ENCODE data around the gene ELOVL1. TPM values are rescaled to one million over a fixed set of nuclear protein-coding genes. Genes with fewer than 3 reads are reported as not detected.

ELOVL1 gene
- total and polyA plus RNA-seq, 10 of the 15 experiments (the other 5 are each of a cell fraction or from before 2014, with no cell fraction given), result 58.5 to 139 (median 89.8) TPM

DNA sequence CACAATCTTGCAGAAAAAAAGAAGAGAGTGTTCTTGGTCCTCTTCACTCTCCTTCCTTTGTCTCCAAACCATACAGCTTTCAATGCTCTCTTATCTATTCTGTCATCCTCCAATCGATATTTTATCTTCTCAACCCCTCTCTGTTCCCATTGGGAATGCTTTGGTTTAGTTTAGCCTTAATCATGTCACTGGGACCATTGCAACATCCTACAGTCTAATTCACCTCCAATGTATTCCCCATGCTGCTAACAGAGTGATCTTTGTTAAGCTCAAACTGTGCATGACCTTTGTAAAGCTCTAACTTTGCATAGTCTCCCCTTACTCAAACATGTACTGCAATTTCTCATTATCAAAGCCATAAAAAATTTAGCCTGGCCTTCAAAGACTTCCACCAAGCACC, 27.3 kb downstream of the ELOVL1 start:
- ATAC-seq, result no peak
- Histone ChIP-seq H3K9ac (ENCODE audit: control insufficient read depth, insufficient read depth, low read length) (no peak overlapping the region), H4K20me1 (ENCODE audit: control insufficient read depth, insufficient read depth) (no peaks in the 10 kb centered on the region), H3K36me3 (ENCODE audit: control insufficient read depth in 2 of 2, insufficient read depth in 2 of 2, low read length in 1 of 2) (no peaks in the 10 kb centered on the region), H3K79me2 (ENCODE audit: control insufficient read depth, insufficient read depth, low read length) (no peaks in the 10 kb centered on the region), H3K9me3 (replicated peaks; ENCODE audit: control insufficient read depth, insufficient read depth, low read length) (no peaks in the 10 kb centered on the region), H3K4me3 (no peak overlapping the region), H2AFZ (ENCODE audit: control insufficient read depth, low read depth, low read length) (no peak overlapping the region), H3K4me1 (ENCODE audit: control insufficient read depth, insufficient read depth, low read length) (no peaks in the 10 kb centered on the region), H3K4me2 (ENCODE audit: control insufficient read depth, insufficient read depth) (no peak overlapping the region), H3K27ac (ENCODE audit: control insufficient read depth, insufficient read depth) (no peak overlapping the region), H3K27me3 (replicated peaks in 1 of 2; ENCODE audit: control insufficient read depth in 2 of 2, insufficient read depth in 2 of 2, low read length in 1 of 2) (no peaks in the 10 kb centered on the region; a peak in 1 of 4 replicates)
- POLR2A ChIA-PET, result interaction anchor here (0.6 kb wide), 1 partner anchor 51 kb away, joined by 3 read pairs; no protein-coding TSS in a partner anchor
- SMC1A ChIA-PET (ENCODE audit: uncharacterized antibody, unreplicated experiment), result interaction anchor here (0.9 to 1.4 kb wide), 2 partner anchors 11 to 46 kb away, joined by 3 to 4 read pairs; no protein-coding TSS in a partner anchor
- intact Hi-C loops (cut with micrococcal nuclease; ENCODE audit: unreplicated experiment) (no loop called here), in situ Hi-C loops (cut with MboI) (no loop called here)
- TF ChIP-seq YY1 (IDR thresholded peaks at IDR 0.05; ENCODE audit: low read depth, low read length), result no peak
- RAD21 ChIA-PET (ENCODE audit: unreplicated experiment), result no interaction called here
- CTCF ChIA-PET, result interaction anchor here (0.9 kb wide), 1 partner anchor 17 kb away, joined by 3 read pairs; no protein-coding TSS in a partner anchor
- FAIRE-seq, result no peak
- 0% methylated on average over 1 of the region's 1 CpG for WGBS (ENCODE audit: insufficient coverage, insufficient replicate concordance, low lambda C conversion rate, missing lambda C conversion rate)
- DNase-seq (ENCODE audit: low read depth, low spot score), result no peak
- no TSS peak for BruUV-seq (replicated peaks)

DNA sequence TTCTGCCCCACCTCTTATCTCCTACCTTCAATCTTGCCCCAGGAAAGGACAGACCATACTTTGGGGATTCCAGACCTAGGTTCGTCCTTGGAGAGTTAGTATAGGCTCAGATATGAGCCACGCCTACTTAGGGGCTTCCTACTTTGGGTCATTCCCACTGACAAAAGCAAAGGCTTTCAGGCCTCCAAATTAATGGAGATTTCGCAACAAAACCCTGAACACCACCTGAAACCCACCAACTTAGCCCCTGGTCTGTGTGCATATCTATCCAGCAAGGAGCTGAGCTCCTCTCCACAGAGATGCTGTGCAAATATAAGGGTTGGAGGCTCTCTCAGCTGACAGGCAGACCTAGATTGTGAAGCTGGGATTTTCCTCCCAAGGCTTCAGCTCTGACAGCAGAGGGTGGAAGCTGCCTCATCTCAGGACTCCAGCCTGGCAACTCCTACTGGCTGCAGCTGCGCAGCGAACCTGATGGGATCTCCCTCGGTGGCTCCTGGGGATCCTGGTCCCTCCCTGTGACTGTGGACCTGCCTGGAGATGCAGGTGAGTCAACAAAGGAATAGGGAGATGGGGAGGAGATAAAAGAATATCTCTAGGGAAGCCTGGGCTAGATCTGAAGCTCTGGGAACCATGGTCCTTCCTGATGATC, 28.1 kb downstream of the ELOVL1 start:
- Histone ChIP-seq H3K27me3 (replicated peaks in 1 of 2; ENCODE audit: control insufficient read depth in 2 of 2, insufficient read depth in 2 of 2, low read length in 1 of 2) (no peaks in the 10 kb centered on the region; a peak in 1 of 4 replicates), H3K4me1 (ENCODE audit: control insufficient read depth, insufficient read depth, low read length) (no peaks in the 10 kb centered on the region), H3K9me3 (replicated peaks; ENCODE audit: control insufficient read depth, insufficient read depth, low read length) (no peaks in the 10 kb centered on the region), H3K36me3 (ENCODE audit: control insufficient read depth in 2 of 2, insufficient read depth in 2 of 2, low read length in 1 of 2) (no peaks in the 10 kb centered on the region), H3K79me2 (ENCODE audit: control insufficient read depth, insufficient read depth, low read length) (no peaks in the 10 kb centered on the region), H4K20me1 (ENCODE audit: control insufficient read depth, insufficient read depth) (no peaks in the 10 kb centered on the region), H3K4me3 (no peak overlapping the region), H3K9ac (ENCODE audit: control insufficient read depth, insufficient read depth, low read length) (no peak overlapping the region), H3K27ac (ENCODE audit: control insufficient read depth, insufficient read depth) (no peak overlapping the region), H3K4me2 (ENCODE audit: control insufficient read depth, insufficient read depth) (no peak overlapping the region), H2AFZ (ENCODE audit: control insufficient read depth, low read depth, low read length) (no peak overlapping the region)
- ChIA-PET POLR2A (interaction anchor here (0.6 kb wide), 1 partner anchor 52 kb away, joined by 3 read pairs; no protein-coding TSS in a partner anchor), RAD21 (ENCODE audit: unreplicated experiment) (no interaction called here), CTCF (interaction anchor here (0.8 to 1.1 kb wide), 2 partner anchors 18 to 101 kb away, joined by 3 read pairs; no protein-coding TSS in a partner anchor), SMC1A (ENCODE audit: uncharacterized antibody, unreplicated experiment) (interaction anchor here (0.9 to 1.4 kb wide), 2 partner anchors 10 to 45 kb away, joined by 3 to 4 read pairs; no protein-coding TSS in a partner anchor)
- in situ Hi-C loops (cut with MboI), result no loop called here
- WGBS (ENCODE audit: insufficient coverage, insufficient replicate concordance, low lambda C conversion rate, missing lambda C conversion rate), result 12% methylated on average over 6 of the region's 6 CpGs
- BruUV-seq (replicated peaks), result no TSS peak
- no peak for ATAC-seq
- no peak for TF ChIP-seq ZNF217 (IDR thresholded peaks at IDR 0.05)
- TF ChIP-seq KDM1A (IDR thresholded peaks at IDR 0.05; ENCODE audit: borderline replicate concordance), result no peak
- TF ChIP-seq, protein P1, sequence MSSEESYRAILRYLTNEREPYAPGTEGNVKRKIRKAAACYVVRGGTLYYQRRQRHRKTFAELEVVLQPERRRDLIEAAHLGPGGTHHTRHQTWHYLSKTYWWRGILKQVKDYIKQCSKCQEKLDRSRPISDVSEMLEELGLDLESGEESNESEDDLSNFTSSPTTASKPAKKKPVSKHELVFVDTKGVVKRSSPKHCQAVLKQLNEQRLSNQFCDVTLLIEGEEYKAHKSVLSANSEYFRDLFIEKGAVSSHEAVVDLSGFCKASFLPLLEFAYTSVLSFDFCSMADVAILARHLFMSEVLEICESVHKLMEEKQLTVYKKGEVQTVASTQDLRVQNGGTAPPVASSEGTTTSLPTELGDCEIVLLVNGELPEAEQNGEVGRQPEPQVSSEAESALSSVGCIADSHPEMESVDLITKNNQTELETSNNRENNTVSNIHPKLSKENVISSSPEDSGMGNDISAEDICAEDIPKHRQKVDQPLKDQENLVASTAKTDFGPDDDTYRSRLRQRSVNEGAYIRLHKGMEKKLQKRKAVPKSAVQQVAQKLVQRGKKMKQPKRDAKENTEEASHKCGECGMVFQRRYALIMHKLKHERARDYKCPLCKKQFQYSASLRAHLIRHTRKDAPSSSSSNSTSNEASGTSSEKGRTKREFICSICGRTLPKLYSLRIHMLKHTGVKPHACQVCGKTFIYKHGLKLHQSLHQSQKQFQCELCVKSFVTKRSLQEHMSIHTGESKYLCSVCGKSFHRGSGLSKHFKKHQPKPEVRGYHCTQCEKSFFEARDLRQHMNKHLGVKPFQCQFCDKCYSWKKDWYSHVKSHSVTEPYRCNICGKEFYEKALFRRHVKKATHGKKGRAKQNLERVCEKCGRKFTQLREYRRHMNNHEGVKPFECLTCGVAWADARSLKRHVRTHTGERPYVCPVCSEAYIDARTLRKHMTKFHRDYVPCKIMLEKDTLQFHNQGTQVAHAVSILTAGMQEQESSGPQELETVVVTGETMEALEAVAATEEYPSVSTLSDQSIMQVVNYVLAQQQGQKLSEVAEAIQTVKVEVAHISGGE (CRISPR knock-in tag; IDR thresholded peaks at IDR 0.05), result no peak
- TF ChIP-seq STAT3 (IDR thresholded peaks at IDR 0.05; ENCODE audit: low read depth, low read length), result no peak
- no peak for FAIRE-seq
- DNase-seq (ENCODE audit: low read depth, low spot score), result no peak
- intact Hi-C loops (cut with micrococcal nuclease; ENCODE audit: unreplicated experiment), result no loop called here
